ENCODE results near the gene CCNY.

- no peak for TF ChIP-seq POLR2A (IDR thresholded peaks at IDR 0.05)
- TF ChIP-seq CTCF (IDR thresholded peaks at IDR 0.05), result no peak
Observed at GRCh38 chr10:35299016-35299415, 37.3 kb upstream of the CCNY start.

Measured in prostate gland (tissue), 2 donors.